ENCODE results near the gene C1QC.

C1QC gene

GRCh38 chr1:22643381-22643780 lies at the start of gene C1QC:
Gene C1QC (plus strand): TSS chr1:22643633. CDS start chr1:22644024, 391 bp downstream.
- Histone ChIP-seq H3K27me3 (ENCODE audit: control insufficient read depth, insufficient read depth, low read length) (no peaks in the 10 kb centered on the region), H3K9ac (ENCODE audit: low read length) (no peak within 1 kb of the TSS), H3K9me3 (ENCODE audit: control insufficient read depth, low read depth, low read length) (no peaks in the 10 kb centered on the region), H3K4me3 (ENCODE audit: low read length) (no peak within 1 kb of the TSS), H3K4me1 (ENCODE audit: control insufficient read depth, low read depth, low read length) (no peaks in the 10 kb centered on the region), H3K36me3 (ENCODE audit: control insufficient read depth, low read depth, low read length) (no peaks in the 10 kb centered on the region), H3K27ac (ENCODE audit: low read length) (no peak within 1 kb of the TSS)

- Histone ChIP-seq H3K4me1 (ENCODE audit: control insufficient read depth, low read depth, low read length) (no peaks in the 10 kb centered on the region), H3K9ac (ENCODE audit: low read length) (no peak overlapping the region), H3K27ac (ENCODE audit: low read length) (no peak overlapping the region), H3K9me3 (ENCODE audit: control insufficient read depth, low read depth, low read length) (no peaks in the 10 kb centered on the region), H3K4me3 (ENCODE audit: low read length) (no peak overlapping the region), H3K27me3 (ENCODE audit: control insufficient read depth, insufficient read depth, low read length) (peaks cover 6% of the 10 kb centered on the region), H3K36me3 (ENCODE audit: control insufficient read depth, low read depth, low read length) (no peaks in the 10 kb centered on the region)
These were observed 49.0 kb upstream of the C1QC start for GRCh38 chr1:22594396-22594795.

- H3K27me3 ChIP-seq (ENCODE audit: control insufficient read depth, insufficient read depth, low read length): peaks cover 6% of the 10 kb centered on the region
- no peak overlapping the region for H3K4me3 ChIP-seq (ENCODE audit: low read length)
- H3K9me3 ChIP-seq (ENCODE audit: control insufficient read depth, low read depth, low read length): no peaks in the 10 kb centered on the region
- H3K9ac ChIP-seq (ENCODE audit: low read length): no peak overlapping the region
- H3K4me1 ChIP-seq (ENCODE audit: control insufficient read depth, low read depth, low read length): no peaks in the 10 kb centered on the region
- no peak overlapping the region for H3K27ac ChIP-seq (ENCODE audit: low read length)
- H3K36me3 ChIP-seq (ENCODE audit: control insufficient read depth, low read depth, low read length): no peaks in the 10 kb centered on the region
These were observed 48.3 kb upstream of the C1QC start for GRCh38 chr1:22595108-22595507.

- Histone ChIP-seq H3K36me3 (ENCODE audit: control insufficient read depth, low read depth, low read length) (no peaks in the 10 kb centered on the region), H3K4me1 (ENCODE audit: control insufficient read depth, low read depth, low read length) (no peaks in the 10 kb centered on the region), H3K9me3 (ENCODE audit: control insufficient read depth, low read depth, low read length) (no peaks in the 10 kb centered on the region), H3K27ac (ENCODE audit: low read length) (no peak overlapping the region), H3K9ac (ENCODE audit: low read length) (no peak overlapping the region), H3K4me3 (ENCODE audit: low read length) (no peak overlapping the region), H3K27me3 (ENCODE audit: control insufficient read depth, insufficient read depth, low read length) (peaks cover 6% of the 10 kb centered on the region)
These were observed 46.0 kb upstream of the C1QC start for GRCh38 chr1:22597301-22597965.

GRCh38 chr1:22597996-22598395 lies 45.4 kb upstream of the C1QC start:
- H3K9me3 ChIP-seq (ENCODE audit: control insufficient read depth, low read depth, low read length): no peaks in the 10 kb centered on the region
- H3K4me3 ChIP-seq (ENCODE audit: low read length): no peak overlapping the region
- H3K4me1 ChIP-seq (ENCODE audit: control insufficient read depth, low read depth, low read length): no peaks in the 10 kb centered on the region
- H3K9ac ChIP-seq (ENCODE audit: low read length): no peak overlapping the region
- peaks cover 6% of the 10 kb centered on the region for H3K27me3 ChIP-seq (ENCODE audit: control insufficient read depth, insufficient read depth, low read length)
- no peak overlapping the region for H3K27ac ChIP-seq (ENCODE audit: low read length)
- H3K36me3 ChIP-seq (ENCODE audit: control insufficient read depth, low read depth, low read length): no peaks in the 10 kb centered on the region

GRCh38 chr1:22598736-22599135 lies 44.7 kb upstream of the C1QC start:
- H3K4me3 ChIP-seq (ENCODE audit: low read length): no peak overlapping the region
- H3K9me3 ChIP-seq (ENCODE audit: control insufficient read depth, low read depth, low read length): no peaks in the 10 kb centered on the region
- H3K27me3 ChIP-seq (ENCODE audit: control insufficient read depth, insufficient read depth, low read length): peaks cover 3% of the 10 kb centered on the region
- no peak overlapping the region for H3K27ac ChIP-seq (ENCODE audit: low read length)
- no peaks in the 10 kb centered on the region for H3K36me3 ChIP-seq (ENCODE audit: control insufficient read depth, low read depth, low read length)
- H3K4me1 ChIP-seq (ENCODE audit: control insufficient read depth, low read depth, low read length): no peaks in the 10 kb centered on the region
- H3K9ac ChIP-seq (ENCODE audit: low read length): no peak overlapping the region

- no peak overlapping the region for H3K4me3 ChIP-seq (ENCODE audit: low read length)
- no peak overlapping the region for H3K27ac ChIP-seq (ENCODE audit: low read length)
- no peaks in the 10 kb centered on the region for H3K4me1 ChIP-seq (ENCODE audit: control insufficient read depth, low read depth, low read length)
- no peak overlapping the region for H3K9ac ChIP-seq (ENCODE audit: low read length)
- no peaks in the 10 kb centered on the region for H3K36me3 ChIP-seq (ENCODE audit: control insufficient read depth, low read depth, low read length)
- H3K9me3 ChIP-seq (ENCODE audit: control insufficient read depth, low read depth, low read length): no peaks in the 10 kb centered on the region
- H3K27me3 ChIP-seq (ENCODE audit: control insufficient read depth, insufficient read depth, low read length): no peaks in the 10 kb centered on the region
These were observed 43.2 kb upstream of the C1QC start for GRCh38 chr1:22600071-22600816.

GRCh38 chr1:22600817-22601605 lies 42.4 kb upstream of the C1QC start:
- no peaks in the 10 kb centered on the region for H3K36me3 ChIP-seq (ENCODE audit: control insufficient read depth, low read depth, low read length)
- no peaks in the 10 kb centered on the region for H3K27me3 ChIP-seq (ENCODE audit: control insufficient read depth, insufficient read depth, low read length)
- H3K4me3 ChIP-seq (ENCODE audit: low read length): no peak overlapping the region
- H3K9ac ChIP-seq (ENCODE audit: low read length): no peak overlapping the region
- H3K4me1 ChIP-seq (ENCODE audit: control insufficient read depth, low read depth, low read length): no peaks in the 10 kb centered on the region
- H3K9me3 ChIP-seq (ENCODE audit: control insufficient read depth, low read depth, low read length): no peaks in the 10 kb centered on the region
- H3K27ac ChIP-seq (ENCODE audit: low read length): no peak overlapping the region

GRCh38 chr1:22601610-22602009 lies 41.8 kb upstream of the C1QC start:
- no peaks in the 10 kb centered on the region for H3K4me1 ChIP-seq (ENCODE audit: control insufficient read depth, low read depth, low read length)
- no peak overlapping the region for H3K4me3 ChIP-seq (ENCODE audit: low read length)
- H3K27ac ChIP-seq (ENCODE audit: low read length): no peak overlapping the region
- H3K36me3 ChIP-seq (ENCODE audit: control insufficient read depth, low read depth, low read length): no peaks in the 10 kb centered on the region
- H3K9ac ChIP-seq (ENCODE audit: low read length): no peak overlapping the region
- H3K9me3 ChIP-seq (ENCODE audit: control insufficient read depth, low read depth, low read length): no peaks in the 10 kb centered on the region
- H3K27me3 ChIP-seq (ENCODE audit: control insufficient read depth, insufficient read depth, low read length): no peaks in the 10 kb centered on the region

GRCh38 chr1:22602060-22602740 lies 41.2 kb upstream of the C1QC start:
- Histone ChIP-seq H3K27me3 (ENCODE audit: control insufficient read depth, insufficient read depth, low read length) (peaks cover under 1% of the 10 kb centered on the region), H3K9me3 (ENCODE audit: control insufficient read depth, low read depth, low read length) (no peaks in the 10 kb centered on the region), H3K9ac (ENCODE audit: low read length) (no peak overlapping the region), H3K4me3 (ENCODE audit: low read length) (no peak overlapping the region), H3K36me3 (ENCODE audit: control insufficient read depth, low read depth, low read length) (no peaks in the 10 kb centered on the region), H3K27ac (ENCODE audit: low read length) (no peak overlapping the region), H3K4me1 (ENCODE audit: control insufficient read depth, low read depth, low read length) (no peaks in the 10 kb centered on the region)

GRCh38 chr1:22606161-22606560 lies 37.3 kb upstream of the C1QC start:
- H3K36me3 ChIP-seq (ENCODE audit: control insufficient read depth, low read depth, low read length): no peaks in the 10 kb centered on the region

More at GRCh38 chr1:22606161-22606560, 37.3 kb upstream of the C1QC start:
- no peaks in the 10 kb centered on the region for H3K9me3 ChIP-seq (ENCODE audit: control insufficient read depth, low read depth, low read length)
- peaks cover 4% of the 10 kb centered on the region for H3K4me1 ChIP-seq (ENCODE audit: control insufficient read depth, low read depth, low read length)
- no peak overlapping the region for H3K4me3 ChIP-seq (ENCODE audit: low read length)
- no peak overlapping the region for H3K9ac ChIP-seq (ENCODE audit: low read length)
- H3K27me3 ChIP-seq (ENCODE audit: control insufficient read depth, insufficient read depth, low read length): peaks cover 26% of the 10 kb centered on the region
- no peak overlapping the region for H3K27ac ChIP-seq (ENCODE audit: low read length)

All from iPS-18a (cell line).